IMR-90 (cell line): Measurements from ENCODE around the gene DLGAP4. TPM values are rescaled to one million over a fixed set of nuclear protein-coding genes. Genes with fewer than 3 reads are reported as not detected.

Experiments
- ATAC-seq: fragments of 200-7000 bp; cut with Tn5 transposase; 2 replicates; pipeline ENCODE4 v1.9.1; 2020; ENCODE audit warnings: low read depth, mild to moderate bottlenecking, moderate library complexity
- BruUV-seq: library from RNA; stranded (reverse); fragments of 400-500 nt; replicated peaks from 2 replicates; lab custom pipeline; 2021; lab: Mats Ljungman, UMichigan
- CTCF ChIA-PET: fragments of 300-600 bp; formaldehyde crosslinking; extraction: SDS; loops from one replicate; lab custom pipeline; 2021; ENCODE audit warnings: antibody characterized with exemption; lab: Yijun Ruan, JAX
- POLR2A ChIA-PET: fragments of 300-600 bp; sonication (Branson Sonifier 250); formaldehyde crosslinking; loops from one replicate; lab custom pipeline; 2022; ENCODE audit warnings: antibody characterized with exemption; ENCODE audit not compliant: unreplicated experiment; lab: Charles Lee
- DNase-seq: peaks from one replicate; pipeline ENCODE4 v3.0.0; 2013
- H2AFZ ChIP-seq: replicated peaks from 2 replicates; pipeline ENCODE3; 2013; ENCODE audit warnings: low read length, mild to moderate bottlenecking; ENCODE audit not compliant: poor library complexity
- H2AK5ac ChIP-seq: 2 replicates; pipeline ENCODE4 v1.6.1; 2013; ENCODE audit warnings: low read depth, low read length, inconsistent platforms
- H2AK9ac ChIP-seq: replicated peaks from 2 replicates; pipeline ENCODE3; 2013; ENCODE audit warnings: mild to moderate bottlenecking, low read depth, low read length, moderate library complexity; ENCODE audit not compliant: poor library complexity
- H2BK120ac ChIP-seq: 2 replicates; pipeline ENCODE4 v1.6.1; 2013; ENCODE audit warnings: low read depth, low read length, inconsistent platforms
- H2BK15ac ChIP-seq: 3 replicates; pipeline ENCODE4 v1.6.1; 2013; ENCODE audit warnings: low read depth, low read length, inconsistent platforms
- H2BK20ac ChIP-seq: 2 replicates; pipeline ENCODE4 v1.6.1; 2013; ENCODE audit warnings: low read depth, mild to moderate bottlenecking, inconsistent platforms, low read length, moderate library complexity
- H2BK5ac ChIP-seq: 2 replicates; pipeline ENCODE4 v1.6.1; 2013; ENCODE audit warnings: mild to moderate bottlenecking, low read depth, low read length, inconsistent platforms; ENCODE audit not compliant: poor library complexity, severe bottlenecking
- H3K14ac ChIP-seq: replicated peaks from 2 replicates; pipeline ENCODE4 v1.6.1; 2013; ENCODE audit warnings: low read depth, low read length, inconsistent platforms
- H3K18ac ChIP-seq: 2 replicates; pipeline ENCODE4 v1.6.1; 2013; ENCODE audit warnings: low read depth, low read length, control low read depth
- H3K23ac ChIP-seq: 2 replicates; pipeline ENCODE4 v1.6.1; 2013; ENCODE audit warnings: low read depth, low read length, inconsistent platforms
- H3K27ac ChIP-seq: 2 replicates; pipeline ENCODE4 v1.5.1; 2013; ENCODE audit warnings: mild to moderate bottlenecking, control low read depth, low read length; ENCODE audit not compliant: insufficient read depth
- H3K27me3 ChIP-seq: 2 replicates; pipeline ENCODE4 v1.6.1; 2013; ENCODE audit warnings: low read length; ENCODE audit not compliant: control insufficient read depth, insufficient read depth
- H3K36me3 ChIP-seq: 2 replicates; pipeline ENCODE4 v1.6.1; 2013; ENCODE audit warnings: low read length, mixed read lengths; ENCODE audit not compliant: control insufficient read depth, insufficient read depth
- H3K4ac ChIP-seq: 2 replicates; pipeline ENCODE4 v1.6.1; 2013; ENCODE audit warnings: low read depth, low read length, inconsistent platforms
- H3K4me1 ChIP-seq: 2 replicates; pipeline ENCODE4 v1.6.1; 2013; ENCODE audit warnings: low read length, mixed read lengths; ENCODE audit not compliant: control insufficient read depth, insufficient read depth
- H3K4me2 ChIP-seq: 2 replicates; pipeline ENCODE4 v1.6.1; 2013; ENCODE audit warnings: low read depth, mild to moderate bottlenecking, control low read depth, low read length, moderate library complexity
- H3K4me3 ChIP-seq: 2 replicates; pipeline ENCODE4 v1.5.1; 2013; ENCODE audit warnings: low read depth, mild to moderate bottlenecking, control low read depth, low read length, moderate library complexity; ENCODE audit not compliant: insufficient read depth
- H3K56ac ChIP-seq: 2 replicates; pipeline ENCODE4 v1.6.1; 2013; ENCODE audit warnings: low read length, inconsistent platforms; ENCODE audit not compliant: insufficient read depth; ENCODE audit errors: extremely low read depth
- H3K79me1 ChIP-seq, 2 experiments: 2 replicates each; pipeline ENCODE4 v1.6.1; 2013; ENCODE audit warnings: low read length in 2 of 2, inconsistent platforms in 1 of 2, low read depth in 1 of 2
- H3K9ac ChIP-seq: 2 replicates; pipeline ENCODE4 v1.6.1; 2013; ENCODE audit warnings: low read depth, low read length, control low read depth
- H3K9me1 ChIP-seq: 2 replicates; pipeline ENCODE4 v1.6.1; 2013; ENCODE audit warnings: low read length, inconsistent platforms; ENCODE audit not compliant: insufficient read depth
- H3K9me3 ChIP-seq: 2 replicates; pipeline ENCODE4 v1.6.1; 2013; ENCODE audit warnings: low read length; ENCODE audit not compliant: control insufficient read depth, insufficient read depth
- H4K20me1 ChIP-seq: 2 replicates; pipeline ENCODE4 v1.6.1; 2013; ENCODE audit warnings: low read length, inconsistent platforms; ENCODE audit not compliant: insufficient read depth
- H4K5ac ChIP-seq: 2 replicates; pipeline ENCODE4 v1.6.1; 2013; ENCODE audit warnings: mild to moderate bottlenecking, low read depth, low read length, control low read depth
- H4K8ac ChIP-seq, 2 experiments: 2 replicates each; pipeline ENCODE4 v1.6.1; 2013; ENCODE audit warnings: low read depth in 2 of 2, low read length in 2 of 2, control low read depth in 1 of 2, inconsistent platforms in 1 of 2
- H4K91ac ChIP-seq: 2 replicates; pipeline ENCODE4 v1.6.1; 2013; ENCODE audit warnings: low read depth, low read length, inconsistent platforms; ENCODE audit not compliant: insufficient read depth
- BHLHE40 ChIP-seq: fragments of 150-350 bp; IDR thresholded peaks from 2 replicates; pipeline ENCODE4 v1.6.1; 2016; ENCODE audit warnings: mild to moderate bottlenecking, low read depth, low read length
- MAFK ChIP-seq: IDR thresholded peaks from 2 replicates; pipeline ENCODE4 v1.6.1; 2012; ENCODE audit warnings: low read depth, low read length, improper control_type of control experiment
- RCOR1 ChIP-seq: IDR thresholded peaks from 2 replicates; pipeline ENCODE4 v1.6.1; 2012; ENCODE audit warnings: mild to moderate bottlenecking, low read length, improper control_type of control experiment; ENCODE audit not compliant: insufficient replicate concordance
- WGBS, 2 experiments: methylation state at CpG; one replicate each; pipeline versions ENCODE4 v1.1.5 to v1.1.7; 2013; ENCODE audit warnings: missing lambda C conversion rate in 2 of 2; ENCODE audit not compliant: insufficient read length in 1 of 2; ENCODE audit errors: extremely low coverage in 2 of 2; 5-methylcytosine and 5-hydroxymethylcytosine counted together
- dilution Hi-C: fragments of 300-500 bp; cut with HindIII; formaldehyde crosslinking; loops from one replicate; pipeline ENCODE4 v1.14.3; 2018; ENCODE audit warnings: low sequenced_read_pairs; ENCODE audit not compliant: unreplicated experiment
- in situ Hi-C: fragments of 300-500 bp; cut with MboI; formaldehyde crosslinking; loops from 3 replicates; pipeline ENCODE4 v1.14.3; 2019; ENCODE audit warnings: low sequenced_read_pairs, inconsistent platforms, mixed read lengths
- intact Hi-C: fragments of 100-400 bp; cut with micrococcal nuclease; formaldehyde crosslinking; loops from 2 replicates; pipeline ENCODE4 v1.10.0; 2022
- polyA plus RNA-seq, 3 experiments: library from polyadenylated mRNA; depleted of rRNA; stranded (reverse); fragments of >200 nt; gene quantifications; 2 replicates each; pipeline ENCODE4 v1.2.3, GENCODE V29; 2012; ENCODE audit warnings: low replicate concordance in 1 of 3
- total RNA-seq: library from RNA; depleted of rRNA; stranded (reverse); fragments of >200 nt; gene quantifications from 2 replicates; pipeline ENCODE4 v1.2.3, GENCODE V29; 2012

Gene DLGAP4
- total and polyA plus RNA-seq, 2 of the 4 experiments (the other 2 are of a cell fraction) = 32.3 to 73.2 TPM

- Histone ChIP-seq H4K91ac (no peak overlapping the region), H3K56ac (no peak overlapping the region), H4K20me1 (peaks cover 97% of the 10 kb centered on the region), H2BK15ac (no peak overlapping the region), H3K9ac (no peak overlapping the region), H2AFZ (no peak overlapping the region), H4K5ac (no peak overlapping the region), H3K4me2 (no peak overlapping the region), H2AK9ac (no peak overlapping the region), H3K79me1 (peaks cover 30 to 94% of the 10 kb centered on the region in 2 experiments), H3K4ac (no peak overlapping the region), H2AK5ac (0 out of 2 replicates have a peak overlapping the region, but pooled peaks have one; percentile 13), H4K8ac (no peak overlapping the region), H2BK5ac (no peak overlapping the region), H3K36me3 (peaks cover 33% of the 10 kb centered on the region), H3K23ac (0 out of 2 replicates have a peak overlapping the region, but pooled peaks have one; percentile 24), H3K14ac (no peak overlapping the region), H3K27me3 (no peaks in the 10 kb centered on the region), H3K9me3 (no peaks in the 10 kb centered on the region), H2BK20ac (no peak overlapping the region), H3K18ac (no peak overlapping the region), H2BK120ac (no peak overlapping the region), H3K4me1 (peaks cover 34% of the 10 kb centered on the region), H3K9me1 (peaks cover 53% of the 10 kb centered on the region), H3K27ac (no peak overlapping the region), H3K4me3 (no peak overlapping the region)
- dilution Hi-C loops (no loop called here), in situ Hi-C loops (no loop called here), intact Hi-C loops (no loop called here)
- no peak for TF ChIP-seq RCOR1
- TF ChIP-seq BHLHE40 = 0 out of 2 replicates have a peak, but pooled peaks have one; percentile 19
- 0 out of 2 replicates have a peak, but pooled peaks have one; percentile 11 for TF ChIP-seq MAFK
- 51% methylated on average over 3 of the region's 7 CpGs; no CpG with 5 or more reads in 1 of the 2 experiments for WGBS, 2 experiments
- ATAC-seq = peak; percentile 46
- no TSS peak for BruUV-seq
- CTCF ChIA-PET = no interaction called here
- peak; percentile 78 for DNase-seq
- POLR2A ChIA-PET = no interaction called here
These were observed 187.6 kb downstream of the DLGAP4 start for GRCh38 chr20:36493801-36494114.
